K562 (cell line): Measurements from ENCODE around the gene LBH. TPM values are rescaled to one million over a fixed set of nuclear protein-coding genes. Genes with fewer than 3 reads are reported as not detected.

Source experiments
- ARNT ChIP-seq, 2 experiments: fragments of 450-650 bp; IDR thresholded peaks; 2 replicates each; pipeline ENCODE4 v1.6.1; 2016; ENCODE audit warnings: mild to moderate bottlenecking in 1 of 2
- BRD9 ChIP-seq: fragments of 450-650 bp; IDR thresholded peaks from 2 replicates; pipeline ENCODE4 v1.6.1; 2018; ENCODE audit warnings: low read depth; ENCODE audit not compliant: partially characterized antibody
- CHD4 ChIP-seq: fragments of 200-600 bp; sonication (generic); IDR thresholded peaks from 3 replicates; pipeline ENCODE4 v1.6.1; 2012; ENCODE audit warnings: low read depth, mild to moderate bottlenecking, mixed read lengths, low read length, inconsistent platforms; ENCODE audit not compliant: insufficient read depth, insufficient replicate concordance, poor library complexity, severe bottlenecking
- CREB3L1 ChIP-seq: fragments of 450-650 bp; IDR thresholded peaks from 2 replicates; pipeline ENCODE4 v1.6.1; 2014; ENCODE audit warnings: low read depth, mild to moderate bottlenecking, moderate library complexity, borderline replicate concordance
- KLF13 ChIP-seq: fragments of 450-650 bp; IDR thresholded peaks from 2 replicates; pipeline ENCODE4 v1.6.1; 2016; ENCODE audit warnings: missing genetic modification characterization, low read depth, mild to moderate bottlenecking, missing compliant biosample characterization, moderate library complexity, borderline replicate concordance
- MBD2 ChIP-seq: sonication (generic); IDR thresholded peaks from 2 replicates; pipeline ENCODE4 v1.6.1; 2016; ENCODE audit warnings: low read depth, borderline replicate concordance
- NEUROD1 ChIP-seq: fragments of 150-350 bp; IDR thresholded peaks from 2 replicates; pipeline ENCODE4 v1.6.1; 2014; ENCODE audit warnings: borderline replicate concordance, low read length, low read depth; ENCODE audit not compliant: partially characterized antibody
- NR2C2 ChIP-seq, 2 experiments: fragments of 200-800 bp in 1 of 2; sonication (Bioruptor generic) in 1 of 2; sonication (generic) in 1 of 2; formaldehyde crosslinking in 1 of 2; IDR thresholded peaks; 2 replicates each; pipeline versions ENCODE4 v1.6.1 to v1.8.0; 2016 to 2022; ENCODE audit warnings: mild to moderate bottlenecking in 1 of 2, missing compliant biosample characterization in 1 of 2, missing genetic modification characterization in 1 of 2, missing genetic modification reagents in 1 of 2
- PATZ1 ChIP-seq: fragments of 250-450 bp; sonication (Bioruptor Pico); IDR thresholded peaks from 2 replicates; pipeline ENCODE4 v1.5.0; 2020; ENCODE audit warnings: mild to moderate bottlenecking, borderline replicate concordance
- PHB ChIP-seq: fragments of 250-450 bp; sonication (Bioruptor Pico); IDR thresholded peaks from 2 replicates; pipeline ENCODE4 v1.5.0; 2021
- RFX7 ChIP-seq: fragments of 250-450 bp; sonication (Bioruptor Pico); IDR thresholded peaks from 2 replicates; pipeline ENCODE4 v1.5.1; 2021; ENCODE audit warnings: mild to moderate bottlenecking
- RUNX1 ChIP-seq: sonication (generic); IDR thresholded peaks from 2 replicates; pipeline ENCODE4 v1.6.1; 2016; ENCODE audit warnings: antibody characterized with exemption, low read depth
- ZBTB8A ChIP-seq: fragments of 450-650 bp; IDR thresholded peaks from 2 replicates; pipeline ENCODE4 v1.6.1; 2018; ENCODE audit warnings: mild to moderate bottlenecking, moderate library complexity; ENCODE audit not compliant: partially characterized antibody
- ZNF184 ChIP-seq: sonication (generic); formaldehyde crosslinking; IDR thresholded peaks from 2 replicates; pipeline ENCODE4 v1.5.0; 2020; ENCODE audit warnings: missing genetic modification reagents
- ZNF3 ChIP-seq: fragments of 250-450 bp; sonication (Bioruptor Pico); IDR thresholded peaks from 2 replicates; pipeline ENCODE4 v1.5.0; 2021; ENCODE audit warnings: mild to moderate bottlenecking, moderate library complexity
- ZNF398 ChIP-seq: fragments of 250-450 bp; sonication (Bioruptor Pico); IDR thresholded peaks from 2 replicates; pipeline ENCODE4 v1.8.0; 2021; ENCODE audit warnings: moderate library complexity, mild to moderate bottlenecking, inconsistent platforms
- ZNF436 ChIP-seq: fragments of 250-450, 450-650 bp; sonication (Bioruptor Pico); formaldehyde crosslinking; IDR thresholded peaks from 2 replicates; pipeline ENCODE4 v1.7.0; 2020; ENCODE audit warnings: mild to moderate bottlenecking
- ZNF57 ChIP-seq: fragments of 450-650 bp; formaldehyde crosslinking; IDR thresholded peaks from 2 replicates; pipeline ENCODE4 v1.4.0; 2020; ENCODE audit warnings: mild to moderate bottlenecking, moderate library complexity
- ZNF655 ChIP-seq: fragments of 250-450 bp; sonication (Bioruptor Pico); IDR thresholded peaks from 2 replicates; pipeline ENCODE4 v1.5.0; 2021
- ZNF707 ChIP-seq: fragments of 250-450 bp; sonication (Bioruptor Pico); conservative IDR thresholded peaks from 2 replicates; pipeline ENCODE4 v1.8.0; 2022; ENCODE audit warnings: inconsistent platforms, mild to moderate bottlenecking, moderate library complexity
- ZNF778 ChIP-seq: fragments of 450-650 bp; formaldehyde crosslinking; IDR thresholded peaks from 2 replicates; pipeline ENCODE4 v1.4.0; 2020; ENCODE audit warnings: mild to moderate bottlenecking, moderate library complexity
- ZNF830 ChIP-seq: fragments of 250-450 bp; sonication (Bioruptor Pico); IDR thresholded peaks from 2 replicates; pipeline ENCODE4 v1.5.0; 2021; ENCODE audit warnings: mild to moderate bottlenecking
- polyA plus RNA-seq, 8 experiments: library from polyadenylated mRNA; depleted of rRNA in 4 of 8; stranded (reverse) in 5 of 8; unstranded in 3 of 8; fragments of >200 nt; fragmentation: Nextera tagmentation in 2 of 8; fragmentation: Illumina TruSeq in 1 of 8; extraction: Ambion mirVana in 2 of 8; extraction: Trizol in 1 of 8; gene quantifications; 2 replicates each; pipeline versions ENCODE4 v1.2.1 to v1.2.3, GENCODE V29; 2011 to 2014; ENCODE audit warnings: inconsistent platforms in 1 of 8, missing spikeins in 1 of 8
- total RNA-seq, 7 experiments: library from RNA; depleted of rRNA in 6 of 7; stranded (reverse); fragments of >200 nt in 6 of 7; fragmentation: Illumina TruSeq in 2 of 7; extraction: Trizol in 2 of 7; gene quantifications; 2 replicates each; pipeline versions ENCODE4 v1.2.1 to v1.2.3, GENCODE V29; 2011 to 2021; ENCODE audit warnings: low replicate concordance in 1 of 7

LBH gene
- total and polyA plus RNA-seq, 9 of the 15 experiments (the other 6 are each of a cell fraction or from before 2014, with no cell fraction given): 3.1 to 13.4 (median 7.4) TPM

GRCh38 chr2:30283931-30284565 is 52.7 kb downstream of the LBH start (continued):
- no peak for TF ChIP-seq ZNF655 (CRISPR knock-in tag)
- no peak for TF ChIP-seq KLF13 (tag)
- no peak for TF ChIP-seq ZNF830 (CRISPR knock-in tag)
- no peak for TF ChIP-seq ZNF436 (CRISPR knock-in tag)
- TF ChIP-seq NEUROD1: no peak
- no peak for TF ChIP-seq ZNF398 (CRISPR knock-in tag)
- TF ChIP-seq ZNF57 (CRISPR knock-in tag): no peak
- no peak for TF ChIP-seq CHD4
- TF ChIP-seq PATZ1 (CRISPR knock-in tag): no peak
- TF ChIP-seq CREB3L1: no peak
- TF ChIP-seq RUNX1: no peak
- no peak for TF ChIP-seq PHB (CRISPR knock-in tag)
- no peak for TF ChIP-seq BRD9
- TF ChIP-seq ARNT (IDR thresholded peaks at IDR 0.05): no peak
- TF ChIP-seq ZNF778 (CRISPR knock-in tag): no peak
- TF ChIP-seq ZBTB8A: no peak
- TF ChIP-seq ZNF184: no peak
- no peak for TF ChIP-seq ZNF3 (CRISPR knock-in tag)
- TF ChIP-seq RFX7: no peak
- no peak for TF ChIP-seq NR2C2 (CRISPR knock-in tag; IDR thresholded peaks at IDR 0.05)
- TF ChIP-seq NR2C2 (tag; IDR thresholded peaks at IDR 0.05): peak; percentile 63
- no peak for TF ChIP-seq MBD2
- TF ChIP-seq ZNF707 (CRISPR knock-in tag): no peak
